Adrenal gland (tissue), 12 donors: Measurements from ENCODE around the gene ENPP3. TPM values are rescaled to one million over a fixed set of nuclear protein-coding genes. Genes with fewer than 3 reads are reported as not detected.

Experiments
- DNase-seq, 7 donors: peaks; one replicate each; pipeline ENCODE4 v3.0.0-alpha.2; 2019 to 2020
- H3K27ac ChIP-seq, 5 donors: fragments of 200-600 bp; sonication (generic) in 4 of 5; 1 replicate in 3 of 5; 2 replicates in 2 of 5; pipeline versions ENCODE4 v1.5.1 to v1.8.0; 2016 to 2020; ENCODE audit warnings: mild to moderate bottlenecking in 1 of 5
- H3K27me3 ChIP-seq: fragments of 200-600 bp; 2 replicates; pipeline ENCODE4 v1.8.0; 2021
- H3K36me3 ChIP-seq, 2 donors: fragments of 200-600 bp; replicated peaks in 1 of 2; 1 replicate in 1 of 2; 2 replicates in 1 of 2; pipeline versions ENCODE4 v1.5.1 to v1.8.0; 2018 to 2022
- H3K4me1 ChIP-seq, 2 donors: fragments of 200-600 bp; replicated peaks in 1 of 2; 1 replicate in 1 of 2; 2 replicates in 1 of 2; pipeline versions ENCODE4 v1.5.1 to v1.8.0; 2018 to 2021
- H3K4me3 ChIP-seq, 4 donors: fragments of 200-600 bp; sonication (generic) in 3 of 4; one replicate each; pipeline ENCODE4 v1.5.1; 2016 to 2018
- H3K9me3 ChIP-seq, 3 donors: fragments of 200-600 bp; sonication (generic) in 1 of 3; replicated peaks in 1 of 3; 1 replicate in 2 of 3; 2 replicates in 1 of 3; pipeline versions ENCODE4 v1.5.1 to v1.8.0; 2016 to 2021
- POLR2A ChIP-seq, 2 donors: fragments of 450-650 bp; IDR thresholded peaks; one replicate each; pipeline ENCODE4 v1.6.1; 2017; ENCODE audit warnings: antibody characterized with exemption in 2 of 2, mild to moderate bottlenecking in 2 of 2, moderate library complexity in 1 of 2
- WGBS, 4 donors: extraction: QIAGEN DNeasy Blood & Tissue Kit in 2 of 4; methylation state at CpG; one replicate each; pipeline versions ENCODE4 v1.1.5 to v1.1.7; 2013 to 2017; 5-methylcytosine and 5-hydroxymethylcytosine counted together
- intact Hi-C, 2 donors: fragments of 100-400 bp; cut with DNase I; formaldehyde crosslinking; loops; one replicate each; pipeline versions ENCODE4 v1.14.1 to v1.15.0; 2022 to 2023
- polyA plus RNA-seq, 3 donors: library from polyadenylated mRNA; stranded (reverse); fragments of 200-250 nt in 2 of 3; fragments of 350-450 nt in 1 of 3; fragmentation: Illumina TruSeq in 1 of 3; extraction: RNeasy Lipid Tissue Mini Kit (QIAGEN cat#74804) in 1 of 3; gene quantifications; one replicate each; pipeline ENCODE4 v1.2.3, GENCODE V29; 2013 to 2014
- total RNA-seq, 9 donors: library from RNA; depleted of rRNA in 4 of 9; stranded (reverse); fragments of >200 nt in 4 of 9; fragments of 120-200 nt in 1 of 9; fragmentation: NEBNext Ultra II Directional in 1 of 9; extraction: Animal tissue kit (Norgen Biotek cat#: 25700) in 1 of 9; gene quantifications; one replicate each; pipeline versions ENCODE4 v1.1.0 to v1.2.4, GENCODE V29; 2013 to 2023
- TF ChIP-seq, protein P1 (sequence below), 6 experiments: fragments of 450-650 bp in 4 of 6; fragments of 200-600 bp in 2 of 6; sonication (generic) in 1 of 6; IDR thresholded peaks; 1 replicate in 5 of 6; 2 replicates in 1 of 6; pipeline versions ENCODE4 v1.5.1 to v1.8.0; 2016 to 2021; ENCODE audit warnings: antibody characterized with exemption in 6 of 6, mild to moderate bottlenecking in 2 of 6, moderate library complexity in 1 of 6
- donor health status: healthy with polysubstance abuse.
- donor health status: Bipolar disorder and iron deficiency.
- donor health status: DM: yes; HTN: yes; CAD: no.
- donor health status: DM: no; HTN: no; CAD: no.
- donor health status: DM: no; HTN: no; CAD: no.
- donor health status: DM: yes; HTN: yes; CAD: no.

The ENPP3 gene
- total and polyA plus RNA-seq, 12 donors: 4.9 to 69.7 (median 11.8) TPM

DNA sequence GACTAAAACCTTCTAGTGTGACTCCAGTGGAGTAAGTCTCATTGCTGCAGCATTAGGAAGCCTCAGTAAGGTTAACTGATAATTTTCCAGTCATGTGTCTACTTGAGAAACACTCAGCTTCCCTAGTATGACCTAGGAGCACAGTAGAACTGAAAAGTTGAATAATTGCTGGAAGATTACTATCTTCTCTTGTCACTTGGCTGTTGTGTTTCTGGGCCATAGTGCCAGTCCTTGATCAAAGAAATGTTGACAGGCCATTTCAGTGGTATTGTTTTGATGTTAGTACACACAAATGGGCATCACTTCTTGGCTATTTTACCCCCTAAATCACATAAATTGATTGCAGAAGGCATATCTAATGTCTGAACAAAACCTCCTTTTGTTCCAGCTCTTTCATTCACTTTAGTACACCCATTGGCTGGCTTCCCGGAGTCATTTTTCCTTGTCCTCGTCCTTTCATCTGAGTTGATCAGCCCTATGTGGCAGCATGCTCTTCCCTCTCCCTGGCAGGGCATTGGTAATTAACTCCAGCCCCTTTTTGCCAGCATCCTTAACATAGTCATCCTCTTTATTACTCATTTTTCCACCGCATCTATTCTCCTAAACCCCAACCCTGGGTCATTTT is 6.0 kb downstream of the ENPP3 start:
- intact Hi-C loops: no loop called here
- Histone ChIP-seq H3K27me3 (no peaks in the 10 kb centered on the region), H3K4me3 (no peak overlapping the region), H3K9me3 (no peaks in the 10 kb centered on the region), H3K36me3 (no peaks in the 10 kb centered on the region), H3K27ac (peak overlapping the region in 3 of 5 donors; percentile 7 to 56 (median 55)), H3K4me1 (peaks cover 6 to 8% of the 10 kb centered on the region in 2 donors)
- 33 to 45% (median 35%) methylated on average over 3 of the region's 3 CpGs for whole genome bisulfite sequencing, 4 donors
- DNase-seq: peak; percentile 80 to 94 (median 86)
- TF ChIP-seq, protein P1, sequence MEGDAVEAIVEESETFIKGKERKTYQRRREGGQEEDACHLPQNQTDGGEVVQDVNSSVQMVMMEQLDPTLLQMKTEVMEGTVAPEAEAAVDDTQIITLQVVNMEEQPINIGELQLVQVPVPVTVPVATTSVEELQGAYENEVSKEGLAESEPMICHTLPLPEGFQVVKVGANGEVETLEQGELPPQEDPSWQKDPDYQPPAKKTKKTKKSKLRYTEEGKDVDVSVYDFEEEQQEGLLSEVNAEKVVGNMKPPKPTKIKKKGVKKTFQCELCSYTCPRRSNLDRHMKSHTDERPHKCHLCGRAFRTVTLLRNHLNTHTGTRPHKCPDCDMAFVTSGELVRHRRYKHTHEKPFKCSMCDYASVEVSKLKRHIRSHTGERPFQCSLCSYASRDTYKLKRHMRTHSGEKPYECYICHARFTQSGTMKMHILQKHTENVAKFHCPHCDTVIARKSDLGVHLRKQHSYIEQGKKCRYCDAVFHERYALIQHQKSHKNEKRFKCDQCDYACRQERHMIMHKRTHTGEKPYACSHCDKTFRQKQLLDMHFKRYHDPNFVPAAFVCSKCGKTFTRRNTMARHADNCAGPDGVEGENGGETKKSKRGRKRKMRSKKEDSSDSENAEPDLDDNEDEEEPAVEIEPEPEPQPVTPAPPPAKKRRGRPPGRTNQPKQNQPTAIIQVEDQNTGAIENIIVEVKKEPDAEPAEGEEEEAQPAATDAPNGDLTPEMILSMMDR (IDR thresholded peaks at IDR 0.05): no peak
- TF ChIP-seq POLR2A (IDR thresholded peaks at IDR 0.05): no peak

DNA sequence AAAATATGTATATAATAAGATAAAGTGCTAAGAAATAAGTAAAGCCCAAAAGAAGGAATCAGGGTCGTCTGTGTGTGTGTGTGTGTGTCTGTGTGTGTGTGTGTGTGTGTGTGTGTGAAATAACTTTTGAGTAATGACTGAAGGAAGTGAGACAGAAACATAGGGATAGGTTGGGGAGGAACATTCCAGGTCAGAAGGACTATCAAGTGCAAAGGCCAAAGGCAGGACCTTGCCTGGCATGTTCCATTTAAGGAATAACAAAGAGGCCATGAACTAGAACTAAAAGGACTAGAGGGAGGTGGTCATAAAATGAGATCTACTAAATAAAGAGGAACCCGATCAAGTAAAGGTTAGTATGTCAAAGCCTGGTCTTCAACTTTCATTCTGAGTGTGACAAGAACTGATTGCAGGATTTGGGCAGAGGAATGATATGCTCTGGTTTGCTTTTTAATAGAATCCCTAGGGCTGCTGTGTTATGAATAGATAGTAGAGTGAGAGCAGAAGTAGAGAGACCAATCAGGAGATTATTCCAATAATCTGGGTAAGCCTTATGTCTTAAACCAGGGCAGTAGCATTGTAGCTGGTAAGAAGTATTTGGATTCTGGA is 6.9 kb downstream of the ENPP3 start:
- TF ChIP-seq POLR2A (IDR thresholded peaks at IDR 0.05): no peak
- TF ChIP-seq, protein P1 (IDR thresholded peaks at IDR 0.05): no peak
- Histone ChIP-seq H3K27me3 (no peaks in the 10 kb centered on the region), H3K4me3 (no peak overlapping the region), H3K9me3 (no peaks in the 10 kb centered on the region), H3K4me1 (peaks cover 0 to 6% of the 10 kb centered on the region in 2 donors), H3K36me3 (no peaks in the 10 kb centered on the region), H3K27ac (no peak overlapping the region)
- DNase-seq: no peak
- 70 to 80% (median 75%) methylated on average over 2 of the region's 2 CpGs for WGBS, 4 donors
- intact Hi-C loops: no loop called here

DNA sequence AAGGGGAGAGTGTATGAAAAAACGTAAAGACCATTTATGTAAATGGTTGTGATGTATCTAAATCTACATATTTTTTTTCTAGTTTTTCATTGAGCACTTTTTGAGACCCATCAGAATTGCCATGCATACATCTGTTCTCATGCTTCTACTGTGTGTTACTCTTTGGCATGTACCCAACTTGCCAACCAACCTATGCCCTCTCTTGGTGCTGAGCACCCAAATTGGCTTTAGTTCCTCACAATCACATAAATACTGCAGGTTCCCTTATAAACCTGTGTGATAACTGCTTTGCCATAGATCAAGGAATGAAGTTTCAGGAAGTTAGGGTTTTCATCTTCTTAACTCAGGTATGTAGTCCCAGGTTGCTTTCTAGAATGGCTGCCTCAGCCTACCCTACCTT is 7.8 kb downstream of the ENPP3 start:
- Histone ChIP-seq H3K4me1 (peaks cover 0 to 6% of the 10 kb centered on the region in 2 donors), H3K9me3 (no peaks in the 10 kb centered on the region), H3K27ac (no peak overlapping the region), H3K27me3 (no peaks in the 10 kb centered on the region), H3K4me3 (no peak overlapping the region), H3K36me3 (no peaks in the 10 kb centered on the region)
- 84 to 100% (median 90%) methylated on average over 1 of the region's 1 CpG for WGBS, 4 donors
- intact Hi-C loops: no loop called here
- no peak for TF ChIP-seq POLR2A (IDR thresholded peaks at IDR 0.05)
- TF ChIP-seq, protein P1 (IDR thresholded peaks at IDR 0.05): no peak
- no peak for DNase-seq

DNA sequence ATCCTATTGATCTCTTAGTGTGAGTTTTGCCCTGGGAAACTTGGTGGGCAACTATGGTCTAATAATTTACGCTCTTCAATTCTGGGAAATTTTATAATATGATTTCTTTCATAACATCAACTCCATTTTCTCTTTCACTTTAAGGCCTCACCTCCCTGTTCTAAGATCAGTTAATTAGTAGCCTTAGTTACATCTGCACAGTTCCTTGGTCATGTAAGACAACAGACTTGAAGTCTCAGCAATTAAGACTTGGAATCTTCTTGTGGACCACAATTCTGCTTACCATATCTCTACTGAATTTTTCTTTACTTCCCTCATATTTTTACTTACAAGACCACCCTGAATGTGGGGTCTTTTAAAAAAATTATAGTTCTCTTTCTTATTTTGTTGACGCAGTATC is 8.7 kb downstream of the ENPP3 start:
- TF ChIP-seq, protein P1 (IDR thresholded peaks at IDR 0.05): no peak
- TF ChIP-seq POLR2A (IDR thresholded peaks at IDR 0.05): no peak
- H3K4me3 ChIP-seq: no peak overlapping the region
- H3K4me1 ChIP-seq: peaks cover 0 to 6% of the 10 kb centered on the region in 2 donors
- no peak overlapping the region for H3K27ac ChIP-seq
- H3K9me3 ChIP-seq: no peaks in the 10 kb centered on the region
- DNase-seq: no peak
- H3K27me3 ChIP-seq: no peaks in the 10 kb centered on the region
- intact Hi-C loops: no loop called here
- no peaks in the 10 kb centered on the region for H3K36me3 ChIP-seq
- WGBS, 4 donors: 85 to 100% (median 92%) methylated on average over 2 of the region's 2 CpGs
